SK-N-SH treated with all-trans-retinoic acid at 6 μM for 48 hours (cell line): Measurements from ENCODE around the gene CNTNAP2.

Source experiments
- ATAC-seq: fragments of 200-7000 bp; cut with Tn5 transposase; 3 replicates; pipeline ENCODE4 v1.9.1; 2020; ENCODE audit warnings: mild to moderate bottlenecking, moderate library complexity
- ARNTL ChIP-seq: fragments of 450-650 bp; formaldehyde crosslinking; IDR thresholded peaks from 2 replicates; pipeline ENCODE4 v1.5.0; 2020; ENCODE audit warnings: low read depth, mild to moderate bottlenecking, moderate library complexity, borderline replicate concordance
- BACH2 ChIP-seq: fragments of 250-450 bp; sonication (Bioruptor Pico); IDR thresholded peaks from 2 replicates; pipeline ENCODE4 v1.9.0; 2021; ENCODE audit warnings: mild to moderate bottlenecking, borderline replicate concordance
- CSDC2 ChIP-seq: fragments of 250-450 bp; sonication (Bioruptor Pico); IDR thresholded peaks from 2 replicates; pipeline ENCODE4 v1.5.0; 2020; ENCODE audit warnings: mild to moderate bottlenecking, moderate library complexity
- ESRRG ChIP-seq: fragments of 250-450 bp; sonication (Bioruptor Pico); IDR thresholded peaks from 2 replicates; pipeline ENCODE4 v1.6.1; 2021; ENCODE audit warnings: mild to moderate bottlenecking
- GLIS3 ChIP-seq: fragments of 250-450 bp; sonication (Bioruptor Pico); IDR thresholded peaks from 2 replicates; pipeline ENCODE4 v1.5.0; 2020; ENCODE audit warnings: mild to moderate bottlenecking, moderate library complexity
- ISL1 ChIP-seq: fragments of 250-450 bp; sonication (Bioruptor Pico); IDR thresholded peaks from 2 replicates; pipeline ENCODE4 v2.1.2; 2022; ENCODE audit warnings: mild to moderate bottlenecking, moderate library complexity
- OSR1 ChIP-seq: fragments of 250-450 bp; sonication (Bioruptor Pico); IDR thresholded peaks from 2 replicates; pipeline ENCODE4 v1.8.0; 2022; ENCODE audit warnings: moderate library complexity, mild to moderate bottlenecking, inconsistent platforms
- PPARA ChIP-seq: fragments of 250-450 bp; sonication (Bioruptor Pico); IDR thresholded peaks from 2 replicates; pipeline ENCODE4 v1.5.0; 2020; ENCODE audit warnings: mild to moderate bottlenecking, borderline replicate concordance
- RARB ChIP-seq: fragments of 250-450 bp; sonication (Bioruptor Pico); IDR thresholded peaks from 2 replicates; pipeline ENCODE4 v1.8.0; 2021; ENCODE audit warnings: mild to moderate bottlenecking, moderate library complexity
- SNAI2 ChIP-seq: fragments of 250-450 bp; sonication (Bioruptor Pico); IDR thresholded peaks from 2 replicates; pipeline ENCODE4 v1.5.0; 2020; ENCODE audit warnings: mild to moderate bottlenecking, moderate library complexity
- TCF4 ChIP-seq: fragments of 250-450 bp; sonication (Bioruptor Pico); IDR thresholded peaks from 2 replicates; pipeline ENCODE4 v1.8.0; 2021; ENCODE audit warnings: mild to moderate bottlenecking, moderate library complexity, borderline replicate concordance
- TOX ChIP-seq: fragments of 250-450 bp; sonication (Bioruptor Pico); IDR thresholded peaks from 2 replicates; pipeline ENCODE4 v1.8.0; 2021; ENCODE audit warnings: mild to moderate bottlenecking, moderate library complexity, borderline replicate concordance
- ZC3H10 ChIP-seq: fragments of 250-450 bp; sonication (Bioruptor Pico); IDR thresholded peaks from 2 replicates; pipeline ENCODE4 v1.5.1; 2021; ENCODE audit warnings: mild to moderate bottlenecking, moderate library complexity
- ZFP3 ChIP-seq: fragments of 250-450 bp; sonication (Bioruptor Pico); IDR thresholded peaks from 2 replicates; pipeline ENCODE4 v1.5.0; 2020; ENCODE audit warnings: mild to moderate bottlenecking, moderate library complexity
- ZFP30 ChIP-seq: fragments of 450-650 bp; formaldehyde crosslinking; IDR thresholded peaks from 2 replicates; pipeline ENCODE4 v1.5.0; 2022; ENCODE audit warnings: mild to moderate bottlenecking, moderate library complexity
- ZNF565 ChIP-seq: fragments of 450-650 bp; formaldehyde crosslinking; conservative IDR thresholded peaks from 2 replicates; pipeline ENCODE4 v1.5.0; 2020; ENCODE audit warnings: low read depth, mild to moderate bottlenecking, moderate library complexity
- ZNF70 ChIP-seq: fragments of 450-650 bp; formaldehyde crosslinking; IDR thresholded peaks from 2 replicates; pipeline ENCODE4 v1.5.0; 2020; ENCODE audit warnings: mild to moderate bottlenecking, moderate library complexity
- ZNF8 ChIP-seq: fragments of 450-650 bp; formaldehyde crosslinking; IDR thresholded peaks from 2 replicates; pipeline ENCODE4 v1.5.0; 2020; ENCODE audit warnings: mild to moderate bottlenecking, moderate library complexity
- TF ChIP-seq, protein P1 (sequence below): fragments of 250-450 bp; sonication (Bioruptor Pico); IDR thresholded peaks from 2 replicates; pipeline ENCODE4 v1.5.1; 2020; ENCODE audit warnings: low read depth, mild to moderate bottlenecking, moderate library complexity
- TF ChIP-seq, protein P2 (sequence below): fragments of 250-450 bp; sonication (Bioruptor Pico); IDR thresholded peaks from 2 replicates; pipeline ENCODE4 v1.8.0; 2020; ENCODE audit warnings: mild to moderate bottlenecking, moderate library complexity, borderline replicate concordance
- TF ChIP-seq, protein P3 (sequence below): fragments of 250-450 bp; sonication (Bioruptor Pico); IDR thresholded peaks from 2 replicates; pipeline ENCODE4 v1.8.0; 2021; ENCODE audit warnings: low read depth, mild to moderate bottlenecking, moderate library complexity, borderline replicate concordance
- TF ChIP-seq, protein P4 (sequence below): fragments of 250-450 bp; sonication (Bioruptor Pico); IDR thresholded peaks from 2 replicates; pipeline ENCODE4 v1.5.1; 2021; ENCODE audit warnings: mild to moderate bottlenecking, moderate library complexity
- TF ChIP-seq, protein P5 (sequence below): fragments of 250-450 bp; sonication (Bioruptor Pico); IDR thresholded peaks from 2 replicates; pipeline ENCODE4 v1.5.0; 2020; ENCODE audit warnings: mild to moderate bottlenecking, moderate library complexity

Gene CNTNAP2

DNA sequence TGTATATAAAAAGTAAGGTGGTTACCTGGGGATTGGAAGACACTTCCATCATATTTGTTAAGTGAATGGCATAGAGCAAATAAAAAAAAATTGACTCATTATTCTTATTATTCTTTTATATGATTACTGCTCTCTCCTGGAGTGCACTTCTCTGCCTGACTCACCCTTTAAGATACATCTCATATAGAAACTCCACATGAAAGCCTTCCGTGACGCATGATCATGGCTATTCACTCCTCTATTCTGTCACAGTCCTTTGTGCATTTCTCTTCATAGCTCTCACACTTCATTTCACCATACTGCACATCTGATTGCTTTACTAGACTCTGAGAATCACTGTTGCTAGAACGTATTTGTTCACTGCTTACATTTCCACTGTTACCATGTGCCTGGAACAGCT, 597.3 kb downstream of the CNTNAP2 start:
- TF ChIP-seq ZNF565 (no peak), ESRRG (CRISPR knock-in tag) (no peak), TOX (no peak), SNAI2 (CRISPR knock-in tag) (no peak), GLIS3 (CRISPR knock-in tag) (no peak), ARNTL (CRISPR knock-in tag) (no peak), OSR1 (CRISPR knock-in tag) (no peak), ZFP30 (CRISPR knock-in tag) (no peak), ZNF70 (no peak), PPARA (CRISPR knock-in tag) (no peak)
- TF ChIP-seq, protein P1, sequence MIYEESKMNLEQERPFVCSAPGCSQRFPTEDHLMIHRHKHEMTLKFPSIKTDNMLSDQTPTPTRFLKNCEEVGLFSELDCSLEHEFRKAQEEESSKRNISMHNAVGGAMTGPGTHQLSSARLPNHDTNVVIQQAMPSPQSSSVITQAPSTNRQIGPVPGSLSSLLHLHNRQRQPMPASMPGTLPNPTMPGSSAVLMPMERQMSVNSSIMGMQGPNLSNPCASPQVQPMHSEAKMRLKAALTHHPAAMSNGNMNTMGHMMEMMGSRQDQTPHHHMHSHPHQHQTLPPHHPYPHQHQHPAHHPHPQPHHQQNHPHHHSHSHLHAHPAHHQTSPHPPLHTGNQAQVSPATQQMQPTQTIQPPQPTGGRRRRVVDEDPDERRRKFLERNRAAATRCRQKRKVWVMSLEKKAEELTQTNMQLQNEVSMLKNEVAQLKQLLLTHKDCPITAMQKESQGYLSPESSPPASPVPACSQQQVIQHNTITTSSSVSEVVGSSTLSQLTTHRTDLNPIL, result no peak
- no peak for ATAC-seq

DNA sequence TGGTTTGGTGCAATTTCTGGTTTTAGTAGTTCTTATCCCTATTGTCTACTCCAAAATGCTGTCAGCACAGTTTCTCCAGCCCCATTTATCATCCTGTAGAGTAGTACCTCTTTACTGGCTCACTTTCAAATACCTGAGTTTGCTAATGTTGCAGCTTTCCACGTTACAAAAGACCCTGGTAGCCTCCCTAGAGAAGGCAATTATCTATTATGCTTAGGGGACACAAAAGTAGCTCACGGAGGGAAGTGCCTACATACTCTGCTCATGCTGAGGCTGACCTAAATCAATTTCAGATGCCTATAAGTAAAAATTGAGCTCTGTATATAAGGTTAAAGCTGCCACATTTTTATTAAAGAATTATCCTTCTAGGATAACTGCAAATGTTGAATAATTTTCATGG, 603.6 kb downstream of the CNTNAP2 start:
- no peak for TF ChIP-seq ISL1 (CRISPR knock-in tag)
- TF ChIP-seq ESRRG (CRISPR knock-in tag), result no peak
- TF ChIP-seq CSDC2, result no peak
- TF ChIP-seq TCF4, result no peak
- TF ChIP-seq PPARA (CRISPR knock-in tag), result no peak
- no peak for TF ChIP-seq SNAI2 (CRISPR knock-in tag)
- no peak for TF ChIP-seq ZNF8
- no peak for TF ChIP-seq ZNF70
- TF ChIP-seq OSR1 (CRISPR knock-in tag), result no peak
- TF ChIP-seq, protein P1, result no peak
- TF ChIP-seq, protein P2, sequence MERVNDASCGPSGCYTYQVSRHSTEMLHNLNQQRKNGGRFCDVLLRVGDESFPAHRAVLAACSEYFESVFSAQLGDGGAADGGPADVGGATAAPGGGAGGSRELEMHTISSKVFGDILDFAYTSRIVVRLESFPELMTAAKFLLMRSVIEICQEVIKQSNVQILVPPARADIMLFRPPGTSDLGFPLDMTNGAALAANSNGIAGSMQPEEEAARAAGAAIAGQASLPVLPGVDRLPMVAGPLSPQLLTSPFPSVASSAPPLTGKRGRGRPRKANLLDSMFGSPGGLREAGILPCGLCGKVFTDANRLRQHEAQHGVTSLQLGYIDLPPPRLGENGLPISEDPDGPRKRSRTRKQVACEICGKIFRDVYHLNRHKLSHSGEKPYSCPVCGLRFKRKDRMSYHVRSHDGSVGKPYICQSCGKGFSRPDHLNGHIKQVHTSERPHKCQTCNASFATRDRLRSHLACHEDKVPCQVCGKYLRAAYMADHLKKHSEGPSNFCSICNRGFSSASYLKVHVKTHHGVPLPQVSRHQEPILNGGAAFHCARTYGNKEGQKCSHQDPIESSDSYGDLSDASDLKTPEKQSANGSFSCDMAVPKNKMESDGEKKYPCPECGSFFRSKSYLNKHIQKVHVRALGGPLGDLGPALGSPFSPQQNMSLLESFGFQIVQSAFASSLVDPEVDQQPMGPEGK (CRISPR knock-in tag), result no peak
- TF ChIP-seq ZC3H10 (CRISPR knock-in tag), result no peak
- no peak for TF ChIP-seq ZFP3 (CRISPR knock-in tag)
- no peak for TF ChIP-seq GLIS3 (CRISPR knock-in tag)
- no peak for TF ChIP-seq BACH2
- no peak for TF ChIP-seq RARB
- no peak for TF ChIP-seq ARNTL (CRISPR knock-in tag)
- TF ChIP-seq, protein P3, sequence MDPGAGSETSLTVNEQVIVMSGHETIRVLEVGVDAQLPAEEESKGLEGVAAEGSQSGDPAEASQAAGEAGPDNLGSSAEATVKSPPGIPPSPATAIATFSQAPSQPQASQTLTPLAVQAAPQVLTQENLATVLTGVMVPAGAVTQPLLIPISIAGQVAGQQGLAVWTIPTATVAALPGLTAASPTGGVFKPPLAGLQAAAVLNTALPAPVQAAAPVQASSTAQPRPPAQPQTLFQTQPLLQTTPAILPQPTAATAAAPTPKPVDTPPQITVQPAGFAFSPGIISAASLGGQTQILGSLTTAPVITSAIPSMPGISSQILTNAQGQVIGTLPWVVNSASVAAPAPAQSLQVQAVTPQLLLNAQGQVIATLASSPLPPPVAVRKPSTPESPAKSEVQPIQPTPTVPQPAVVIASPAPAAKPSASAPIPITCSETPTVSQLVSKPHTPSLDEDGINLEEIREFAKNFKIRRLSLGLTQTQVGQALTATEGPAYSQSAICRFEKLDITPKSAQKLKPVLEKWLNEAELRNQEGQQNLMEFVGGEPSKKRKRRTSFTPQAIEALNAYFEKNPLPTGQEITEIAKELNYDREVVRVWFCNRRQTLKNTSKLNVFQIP (CRISPR knock-in tag), result no peak
- TF ChIP-seq ZFP30 (CRISPR knock-in tag), result no peak
- TF ChIP-seq, protein P4, sequence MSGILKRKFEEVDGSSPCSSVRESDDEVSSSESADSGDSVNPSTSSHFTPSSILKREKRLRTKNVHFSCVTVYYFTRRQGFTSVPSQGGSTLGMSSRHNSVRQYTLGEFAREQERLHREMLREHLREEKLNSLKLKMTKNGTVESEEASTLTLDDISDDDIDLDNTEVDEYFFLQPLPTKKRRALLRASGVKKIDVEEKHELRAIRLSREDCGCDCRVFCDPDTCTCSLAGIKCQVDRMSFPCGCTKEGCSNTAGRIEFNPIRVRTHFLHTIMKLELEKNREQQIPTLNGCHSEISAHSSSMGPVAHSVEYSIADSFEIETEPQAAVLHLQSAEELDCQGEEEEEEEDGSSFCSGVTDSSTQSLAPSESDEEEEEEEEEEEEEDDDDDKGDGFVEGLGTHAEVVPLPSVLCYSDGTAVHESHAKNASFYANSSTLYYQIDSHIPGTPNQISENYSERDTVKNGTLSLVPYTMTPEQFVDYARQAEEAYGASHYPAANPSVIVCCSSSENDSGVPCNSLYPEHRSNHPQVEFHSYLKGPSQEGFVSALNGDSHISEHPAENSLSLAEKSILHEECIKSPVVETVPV (CRISPR knock-in tag), result no peak
- no peak for ATAC-seq

DNA sequence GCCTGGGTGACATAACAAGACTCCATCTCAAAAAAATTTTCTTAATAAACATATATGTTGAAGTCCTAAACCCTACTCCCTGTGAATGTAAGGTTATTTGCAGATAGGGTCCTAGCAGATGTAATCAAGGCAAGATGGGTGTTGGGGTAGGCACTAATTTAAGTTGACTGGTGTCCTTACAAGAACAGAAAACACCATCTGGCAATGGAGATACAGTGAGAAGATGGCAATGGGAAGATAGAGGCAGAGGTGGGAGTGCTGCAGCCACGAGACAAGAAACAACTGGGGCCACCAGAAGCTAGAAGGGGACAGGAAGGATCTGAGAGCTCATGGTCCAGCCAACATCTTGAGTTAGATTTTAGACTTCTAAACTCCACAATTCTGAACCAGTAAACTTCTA, 606.4 kb downstream of the CNTNAP2 start:
- no peak for ATAC-seq
- TF ChIP-seq GLIS3 (CRISPR knock-in tag) (no peak), ZFP30 (CRISPR knock-in tag) (no peak), TOX (no peak), OSR1 (CRISPR knock-in tag) (no peak), ZNF8 (no peak), ZNF565 (no peak), ZC3H10 (CRISPR knock-in tag) (no peak)
- TF ChIP-seq, protein P4 (CRISPR knock-in tag), result no peak
- TF ChIP-seq, protein P5, sequence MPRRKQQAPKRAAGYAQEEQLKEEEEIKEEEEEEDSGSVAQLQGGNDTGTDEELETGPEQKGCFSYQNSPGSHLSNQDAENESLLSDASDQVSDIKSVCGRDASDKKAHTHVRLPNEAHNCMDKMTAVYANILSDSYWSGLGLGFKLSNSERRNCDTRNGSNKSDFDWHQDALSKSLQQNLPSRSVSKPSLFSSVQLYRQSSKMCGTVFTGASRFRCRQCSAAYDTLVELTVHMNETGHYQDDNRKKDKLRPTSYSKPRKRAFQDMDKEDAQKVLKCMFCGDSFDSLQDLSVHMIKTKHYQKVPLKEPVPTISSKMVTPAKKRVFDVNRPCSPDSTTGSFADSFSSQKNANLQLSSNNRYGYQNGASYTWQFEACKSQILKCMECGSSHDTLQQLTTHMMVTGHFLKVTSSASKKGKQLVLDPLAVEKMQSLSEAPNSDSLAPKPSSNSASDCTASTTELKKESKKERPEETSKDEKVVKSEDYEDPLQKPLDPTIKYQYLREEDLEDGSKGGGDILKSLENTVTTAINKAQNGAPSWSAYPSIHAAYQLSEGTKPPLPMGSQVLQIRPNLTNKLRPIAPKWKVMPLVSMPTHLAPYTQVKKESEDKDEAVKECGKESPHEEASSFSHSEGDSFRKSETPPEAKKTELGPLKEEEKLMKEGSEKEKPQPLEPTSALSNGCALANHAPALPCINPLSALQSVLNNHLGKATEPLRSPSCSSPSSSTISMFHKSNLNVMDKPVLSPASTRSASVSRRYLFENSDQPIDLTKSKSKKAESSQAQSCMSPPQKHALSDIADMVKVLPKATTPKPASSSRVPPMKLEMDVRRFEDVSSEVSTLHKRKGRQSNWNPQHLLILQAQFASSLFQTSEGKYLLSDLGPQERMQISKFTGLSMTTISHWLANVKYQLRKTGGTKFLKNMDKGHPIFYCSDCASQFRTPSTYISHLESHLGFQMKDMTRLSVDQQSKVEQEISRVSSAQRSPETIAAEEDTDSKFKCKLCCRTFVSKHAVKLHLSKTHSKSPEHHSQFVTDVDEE (CRISPR knock-in tag), result no peak
- TF ChIP-seq, protein P1, result no peak
- TF ChIP-seq, protein P3 (CRISPR knock-in tag), result no peak
